D341Med (cell line): ENCODE data around the gene ALDOA.
"Not testable (repeated sequence)": the region's sequence is repeated elsewhere in the genome, so short reads cannot be mapped to it uniquely, and the experiment has no call there.

Experiments
- DNase-seq: peaks from one replicate; pipeline ENCODE4 v3.0.0; 2012; ENCODE audit warnings: low spot score

ALDOA gene

DNA sequence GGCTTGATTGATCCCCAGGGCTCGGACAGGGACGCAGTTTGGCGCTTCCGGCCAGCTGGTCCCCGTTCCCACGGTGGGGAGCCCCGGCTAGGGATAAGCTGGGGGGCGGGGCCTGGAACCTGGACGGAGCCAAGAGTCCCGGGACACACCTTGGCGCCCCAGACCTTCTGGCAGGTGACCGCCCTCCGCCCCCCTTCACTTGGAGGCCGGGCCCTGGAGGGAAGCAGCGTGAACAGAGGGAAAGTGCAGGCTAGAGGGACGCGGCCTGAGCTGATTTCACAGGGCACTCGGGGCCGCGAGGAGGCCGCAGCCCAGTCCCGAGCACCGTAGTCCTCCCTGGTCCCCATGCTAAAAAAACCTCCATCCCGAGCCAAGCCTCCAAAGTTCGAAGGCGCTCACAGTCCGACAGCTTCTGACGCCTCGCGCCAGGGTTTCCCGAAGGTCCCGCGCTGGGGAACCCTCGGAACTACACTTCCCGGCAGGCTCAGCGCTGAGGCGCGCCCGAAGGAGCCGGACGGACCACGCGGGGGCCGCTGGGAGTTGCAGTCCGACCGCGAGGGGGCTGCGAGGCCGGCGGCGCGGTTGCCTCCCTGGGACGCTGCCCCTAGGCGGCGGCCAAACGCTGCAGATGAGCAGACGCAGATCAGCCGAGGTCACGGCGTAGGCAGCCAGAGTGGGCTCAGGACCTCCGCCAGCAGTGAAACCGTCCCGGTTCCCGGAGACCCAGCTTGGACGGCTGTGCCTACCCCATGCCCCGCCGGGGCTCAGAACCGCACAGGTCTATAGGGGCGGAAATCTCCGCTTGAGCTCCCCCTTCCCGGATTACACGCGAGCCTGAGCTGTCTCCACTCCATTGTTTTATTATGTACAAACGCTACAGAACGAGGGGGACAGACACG, 26.2 kb downstream of the ALDOA start, which contains the start of gene TBX6:
TBX6 (minus strand) TSS at position 451 of the 899 bp plus-strand sequence. CDS start 731 bp downstream, outside the sequence.
- peak; percentile 94 for DNase-seq

- DNase-seq: peak; percentile 79
These were observed 26.9 kb downstream of the ALDOA start for GRCh38 chr16:30092373-30093010.

GRCh38 chr16:30094541-30095165, 29.1 kb downstream of the ALDOA start:
- no peak for DNase-seq

DNA sequence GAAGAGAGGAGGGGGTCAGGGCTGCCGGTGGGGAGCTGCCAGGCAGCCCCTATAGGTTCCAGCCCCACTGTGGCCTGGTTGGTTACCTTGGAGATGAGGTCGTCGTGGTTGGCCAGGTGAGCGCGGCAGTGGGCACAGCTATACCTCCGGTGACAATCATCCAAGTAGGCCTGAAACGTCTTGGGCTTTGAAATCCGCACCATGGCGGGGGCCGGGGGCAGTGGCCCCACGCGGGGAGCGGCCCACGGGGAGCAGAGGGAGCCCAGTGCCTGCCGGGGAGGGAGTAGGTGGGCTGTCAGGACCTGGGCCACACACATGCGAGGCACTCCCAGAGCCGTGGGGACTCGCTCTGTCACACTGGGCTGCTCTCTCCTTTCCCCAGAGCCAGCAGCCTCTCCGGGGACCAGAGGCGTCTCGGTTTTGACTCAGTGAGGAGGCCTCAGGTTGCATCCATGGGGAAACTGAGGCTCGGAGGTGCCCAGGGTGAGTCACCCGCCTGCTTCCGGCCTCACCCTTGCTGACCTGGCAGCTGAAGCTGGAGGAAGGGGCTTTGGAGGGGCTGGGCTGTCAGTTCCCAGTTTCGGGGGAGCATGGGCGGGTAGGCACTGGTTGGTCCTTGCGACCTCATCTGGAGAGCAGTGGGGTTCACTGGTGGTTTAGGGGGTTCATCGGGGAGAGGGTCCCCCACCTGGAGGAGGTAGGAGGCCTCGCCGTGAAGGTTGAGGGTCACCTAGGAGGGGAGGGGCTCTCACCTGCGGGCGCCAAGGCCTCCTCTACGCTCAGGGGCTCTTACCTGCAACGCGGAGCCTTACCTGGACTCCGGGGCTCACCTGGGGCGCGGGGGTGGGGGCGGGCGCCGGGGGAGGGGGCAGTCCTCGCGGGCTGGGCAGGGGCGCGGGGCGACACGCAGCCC, 29.9 kb downstream of the ALDOA start:
- no peak for DNase-seq

DNA sequence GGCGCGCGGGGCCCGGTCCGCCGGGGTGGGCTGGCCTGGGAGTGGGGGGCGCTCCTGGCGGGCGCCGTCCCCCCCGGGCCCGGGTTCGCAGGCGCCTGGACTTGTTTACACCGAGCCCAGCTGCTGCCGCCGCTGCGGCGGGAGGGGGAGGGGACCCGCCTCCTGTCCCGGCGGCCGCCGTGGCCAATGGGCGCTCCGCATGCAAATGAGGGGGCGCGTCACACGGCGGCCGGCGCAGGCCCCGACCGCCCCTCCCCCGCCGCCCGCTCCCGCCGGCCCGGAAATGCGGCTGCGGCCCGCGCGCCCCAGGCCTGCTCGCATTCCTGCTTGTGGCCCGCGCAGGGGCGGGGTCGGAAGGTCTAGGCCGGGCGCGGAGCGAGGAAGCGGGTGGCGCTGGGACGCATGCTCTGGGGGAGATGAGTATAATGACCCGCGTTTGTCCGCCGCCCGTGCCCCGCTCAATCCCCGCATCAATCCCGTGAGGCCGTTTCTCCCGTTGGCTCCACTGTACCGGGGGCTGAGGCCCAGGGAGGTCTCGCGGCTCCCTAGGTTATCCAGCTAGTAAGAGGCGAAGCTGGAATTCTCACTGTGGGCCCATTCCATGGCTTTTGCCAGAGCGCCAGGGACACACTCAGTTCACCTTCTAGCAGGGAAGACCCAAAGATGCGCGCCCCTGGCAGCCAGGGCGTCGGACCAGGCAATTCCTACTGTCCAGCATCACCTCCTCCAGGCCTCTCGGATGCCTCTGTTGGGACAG, 30.7 kb downstream of the ALDOA start, which contains the start of gene YPEL3:
YPEL3 (minus strand) TSS at position 109 of the 757 bp plus-strand sequence. CDS start 731 bp downstream, outside the sequence.
- peak; percentile 98 for DNase-seq

- DNase-seq: no peak
These were observed 31.5 kb downstream of the ALDOA start for GRCh38 chr16:30096862-30097563.

- no peak for DNase-seq
These were observed 38.5 kb downstream of the ALDOA start for GRCh38 chr16:30104090-30104489.

DNA sequence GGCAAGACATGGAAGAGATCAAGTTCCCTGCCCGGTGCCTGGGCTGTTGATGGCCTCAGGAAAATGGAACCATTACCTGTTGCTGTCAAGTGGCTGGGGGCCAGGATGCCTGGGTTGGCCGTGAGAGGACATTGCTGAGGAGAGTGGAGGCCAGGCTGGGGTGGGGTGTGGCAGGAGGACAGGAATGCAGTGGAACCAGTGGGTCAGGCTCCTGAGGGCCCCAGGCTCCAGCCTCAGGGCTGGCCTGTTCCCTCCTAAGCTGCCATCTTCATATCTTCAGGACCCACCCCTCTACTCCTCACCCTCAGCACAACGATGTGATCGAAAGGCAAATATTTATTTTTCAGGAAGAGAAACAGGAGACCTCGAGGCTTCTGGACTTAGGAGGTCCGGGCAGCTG, 38.9 kb downstream of the ALDOA start:
- DNase-seq: no peak

DNA sequence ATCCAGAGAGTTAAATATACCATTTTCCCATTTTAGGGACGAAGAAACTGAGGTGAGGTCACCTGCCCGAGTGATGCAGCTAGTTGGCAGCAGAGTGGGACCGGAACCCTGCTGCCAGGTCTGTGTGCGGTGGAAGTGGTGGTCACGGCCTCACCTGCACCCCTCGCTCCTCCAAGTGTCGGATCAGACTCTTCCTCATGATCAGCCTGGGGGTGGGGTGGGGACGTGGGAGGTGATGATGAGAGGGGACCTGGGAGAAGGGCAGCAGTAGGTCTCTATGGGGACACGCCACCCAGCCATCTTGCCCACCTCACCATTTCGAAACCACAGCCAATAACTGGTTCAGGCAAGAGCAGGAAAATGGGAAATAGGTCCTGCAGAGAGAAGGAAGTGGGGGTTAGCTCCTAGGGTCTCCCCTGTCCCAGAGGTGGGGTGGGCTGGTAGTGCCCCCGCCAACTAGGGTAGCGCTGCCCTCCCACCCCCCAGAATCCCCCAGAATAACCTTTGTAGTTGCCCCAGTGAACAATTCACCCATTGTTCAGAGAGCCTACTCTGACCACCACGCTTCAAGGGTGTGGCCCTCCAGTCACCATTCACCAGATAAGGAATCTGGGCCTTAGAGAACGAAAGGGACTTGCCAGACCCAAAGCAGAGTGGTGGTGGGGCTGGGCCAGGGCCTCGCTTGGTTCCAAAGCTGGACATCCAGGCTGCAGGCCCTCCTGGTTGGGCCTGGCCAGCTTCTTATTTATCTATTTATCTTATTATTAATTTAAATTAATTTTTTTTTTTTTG, 42.7 kb downstream of the ALDOA start:
- no peak for DNase-seq

DNA sequence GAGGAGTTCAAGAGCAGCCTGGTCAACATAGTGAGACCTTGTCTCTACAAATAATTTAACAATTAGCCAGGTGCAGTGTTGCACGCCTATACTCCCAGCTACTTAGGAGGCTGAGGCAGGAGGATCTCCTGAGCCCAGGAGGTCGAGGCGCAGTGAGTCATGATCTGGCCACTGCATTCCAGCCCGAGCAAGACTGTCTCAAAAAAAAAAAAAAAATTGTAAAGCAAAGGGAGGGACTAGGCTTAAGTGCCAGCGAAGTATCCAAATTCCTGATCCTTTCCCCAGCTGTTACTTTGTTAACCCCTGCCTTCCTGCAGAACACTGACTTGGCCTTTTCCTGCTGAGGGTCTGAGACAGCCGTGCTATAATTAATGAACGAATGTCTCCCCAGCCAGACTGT, 45.1 kb downstream of the ALDOA start:
- DNase-seq: peak; percentile 64

DNA sequence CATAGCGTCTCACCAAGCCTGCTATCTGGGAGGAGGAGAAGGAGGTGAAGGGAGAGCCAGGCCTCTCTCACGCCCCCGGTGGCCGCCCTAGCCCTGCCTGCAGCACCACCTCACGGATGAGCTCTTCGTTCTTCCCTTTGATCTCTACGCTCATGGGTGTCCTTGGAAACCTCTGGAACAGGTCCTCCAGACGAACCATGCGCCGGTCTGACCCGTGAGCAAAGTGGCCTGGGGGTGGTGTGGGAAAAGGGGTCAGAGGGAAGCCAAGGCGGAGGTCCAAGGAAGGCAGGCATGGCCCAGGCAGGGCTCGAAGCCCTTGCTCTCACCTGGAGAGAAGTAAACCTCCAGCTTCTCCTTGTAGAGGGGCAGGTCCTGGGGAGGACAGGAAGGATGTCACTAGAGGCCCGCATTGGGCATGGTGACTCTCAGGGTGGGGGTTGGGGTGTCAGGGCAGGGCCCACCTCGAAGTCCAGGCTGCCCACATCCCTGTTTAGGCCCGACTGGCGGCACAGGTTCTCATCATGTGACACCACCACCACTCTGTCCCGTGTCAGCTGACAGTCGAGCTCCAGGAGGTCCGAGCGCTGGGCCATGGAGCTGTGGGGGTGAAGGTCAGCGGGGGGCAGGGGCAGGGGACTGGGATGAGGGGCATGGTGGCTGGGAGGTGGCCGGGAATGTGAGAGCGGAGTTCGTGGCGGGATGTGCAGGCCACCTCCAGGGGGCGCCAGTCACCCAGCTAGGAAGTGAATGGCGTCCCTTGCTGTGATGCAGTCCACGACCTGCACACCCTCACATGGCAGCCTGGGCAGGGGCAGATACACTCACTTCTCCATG, 46.9 kb downstream of the ALDOA start:
- peak; percentile 75 for DNase-seq

- DNase-seq: no peak
These were observed 47.6 kb downstream of the ALDOA start, which contains the start of gene GDPD3 for GRCh38 chr16:30113031-30113710. Gene GDPD3, minus strand, starts transcription at chr16:30113537. Its CDS starts 59 bp downstream, at chr16:30113478.

DNA sequence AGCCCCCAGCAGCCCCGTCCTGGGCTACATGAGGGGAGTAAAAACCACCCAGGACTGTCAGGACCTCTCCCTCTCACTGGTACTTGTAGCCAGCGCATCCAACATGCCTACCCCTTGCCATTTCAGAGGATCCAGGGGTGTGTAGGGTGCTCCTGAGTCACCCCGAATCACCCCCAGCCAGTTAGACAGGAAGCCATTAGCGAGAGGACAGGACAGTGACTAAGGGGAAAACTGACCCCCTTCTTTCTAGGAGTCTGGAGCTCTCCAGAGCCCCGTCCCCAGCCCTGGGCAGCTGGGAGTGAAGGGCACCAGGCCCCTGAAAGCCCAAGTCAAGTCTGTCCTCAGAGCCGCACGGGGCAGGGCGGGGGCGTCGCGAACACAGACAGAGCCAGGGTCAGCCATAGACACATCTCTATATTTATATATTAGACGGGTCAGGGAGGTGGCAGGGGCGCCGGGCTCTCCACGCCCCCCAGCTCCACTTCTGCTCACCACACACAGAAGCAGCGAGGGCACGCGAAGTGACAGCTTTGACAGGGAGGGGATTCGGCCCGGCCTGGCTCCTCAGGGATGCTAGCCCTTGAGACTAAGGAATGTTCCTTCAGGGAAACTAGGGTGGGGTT, 48.3 kb downstream of the ALDOA start:
- DNase-seq: no peak

DNA sequence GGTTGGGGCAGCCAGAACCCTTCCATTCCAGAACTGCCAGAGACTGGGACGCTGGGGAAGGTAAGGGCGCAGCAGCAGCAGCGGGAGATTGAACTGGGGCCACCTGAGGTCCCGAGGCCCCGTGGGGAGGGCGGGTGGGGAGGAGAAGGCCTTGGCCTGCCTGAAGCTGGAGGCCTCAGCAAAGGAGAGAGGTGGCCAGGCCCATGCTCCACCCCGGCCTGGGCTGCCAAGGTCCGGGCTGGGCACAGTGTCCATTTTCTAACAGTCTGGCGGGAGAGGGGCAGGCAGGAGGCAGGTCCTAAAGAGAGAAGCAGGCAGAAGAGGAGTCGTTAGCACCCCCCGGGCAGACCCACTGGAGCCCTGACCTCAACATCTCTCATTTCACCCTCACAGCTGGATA, 48.9 kb downstream of the ALDOA start:
- DNase-seq: no peak

DNA sequence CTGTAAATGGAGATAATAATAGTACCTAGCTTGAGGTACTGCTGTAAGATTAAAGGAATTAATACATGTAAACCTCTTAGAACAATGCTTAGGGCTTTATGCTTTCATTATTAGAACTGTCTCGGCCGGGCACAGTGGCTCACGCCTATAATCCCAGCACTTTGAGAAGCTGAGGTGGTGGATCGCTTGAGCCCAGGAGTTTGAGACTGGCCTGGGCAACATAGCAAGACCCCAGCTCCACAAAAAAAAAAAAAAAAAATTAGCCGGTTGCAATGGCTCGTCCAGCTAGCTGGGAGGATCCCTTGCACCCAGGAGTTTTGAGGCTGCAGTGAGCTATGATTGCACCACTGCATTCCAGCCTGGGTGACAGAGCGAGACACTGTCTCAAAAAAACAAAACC, 49.3 kb downstream of the ALDOA start:
- not testable (repeated sequence) for DNase-seq

DNA sequence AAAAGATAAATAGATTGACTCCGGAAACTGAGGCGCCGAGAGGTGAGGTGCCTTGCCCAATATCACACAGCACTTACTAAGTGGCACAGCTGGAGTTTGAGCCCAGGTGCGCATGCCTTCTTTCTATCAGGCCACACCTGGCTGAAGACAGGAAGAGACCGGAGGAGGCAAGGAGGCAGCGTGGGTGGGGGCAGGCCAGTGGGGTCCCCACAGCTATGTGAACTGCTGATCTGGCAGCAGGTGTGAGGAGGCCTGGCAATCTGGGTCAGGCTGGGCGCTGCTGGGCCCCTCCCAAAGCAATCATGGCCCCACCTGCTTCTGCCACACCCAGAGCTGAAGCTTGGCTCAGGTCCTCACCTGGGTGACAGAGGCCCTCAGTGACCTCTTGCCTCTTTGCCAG, 49.7 kb downstream of the ALDOA start:
- no peak for DNase-seq
